ENCODE data around the gene EML4.

DNA sequence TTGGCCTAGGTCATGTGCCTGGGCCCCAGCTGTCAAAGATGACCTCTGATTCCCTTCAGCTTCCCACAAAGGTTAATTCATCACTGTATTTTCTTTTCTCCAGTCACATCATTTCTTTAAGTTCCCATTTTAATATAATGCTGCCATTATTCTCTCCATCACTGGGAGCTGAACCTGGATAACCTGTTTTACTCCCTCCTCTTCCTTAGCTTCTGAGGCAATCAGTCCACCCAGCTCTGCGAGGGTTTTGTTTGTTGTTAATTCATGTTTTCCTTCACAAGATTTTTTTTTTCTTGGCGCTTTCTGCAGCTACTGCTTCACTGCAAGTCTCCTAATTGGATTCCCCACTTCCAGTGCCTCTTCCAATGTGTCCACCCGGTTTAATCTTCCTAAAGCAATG, 5.1 kb upstream of the EML4 start:
- no peak for TF ChIP-seq POLR2A (IDR thresholded peaks at IDR 0.05)
- TF ChIP-seq, protein P1, sequence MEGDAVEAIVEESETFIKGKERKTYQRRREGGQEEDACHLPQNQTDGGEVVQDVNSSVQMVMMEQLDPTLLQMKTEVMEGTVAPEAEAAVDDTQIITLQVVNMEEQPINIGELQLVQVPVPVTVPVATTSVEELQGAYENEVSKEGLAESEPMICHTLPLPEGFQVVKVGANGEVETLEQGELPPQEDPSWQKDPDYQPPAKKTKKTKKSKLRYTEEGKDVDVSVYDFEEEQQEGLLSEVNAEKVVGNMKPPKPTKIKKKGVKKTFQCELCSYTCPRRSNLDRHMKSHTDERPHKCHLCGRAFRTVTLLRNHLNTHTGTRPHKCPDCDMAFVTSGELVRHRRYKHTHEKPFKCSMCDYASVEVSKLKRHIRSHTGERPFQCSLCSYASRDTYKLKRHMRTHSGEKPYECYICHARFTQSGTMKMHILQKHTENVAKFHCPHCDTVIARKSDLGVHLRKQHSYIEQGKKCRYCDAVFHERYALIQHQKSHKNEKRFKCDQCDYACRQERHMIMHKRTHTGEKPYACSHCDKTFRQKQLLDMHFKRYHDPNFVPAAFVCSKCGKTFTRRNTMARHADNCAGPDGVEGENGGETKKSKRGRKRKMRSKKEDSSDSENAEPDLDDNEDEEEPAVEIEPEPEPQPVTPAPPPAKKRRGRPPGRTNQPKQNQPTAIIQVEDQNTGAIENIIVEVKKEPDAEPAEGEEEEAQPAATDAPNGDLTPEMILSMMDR (IDR thresholded peaks at IDR 0.05): no peak
- TF ChIP-seq EP300 (IDR thresholded peaks at IDR 0.05): no peak

Data from ovary (tissue), 3 donors.